DOHH2 (cell line): ENCODE measurements around the gene CPEB4.

ENCODE experiments used
- H3F3A ChIP-seq: fragments of 200-600 bp; sonication (generic), shearing (Covaris generic); 2 replicates; pipeline ENCODE4 v1.6.0; 2016; ENCODE audit warnings: antibody characterized with exemption, mild to moderate bottlenecking; ENCODE audit not compliant: control insufficient read depth, insufficient read depth
- H3K27ac ChIP-seq: fragments of 200-600 bp; sonication (generic); 2 replicates; pipeline ENCODE4 v1.5.1; 2014; ENCODE audit warnings: low read depth, mild to moderate bottlenecking, low read length, moderate library complexity
- H3K27me3 ChIP-seq: fragments of 200-600 bp; sonication (generic); 2 replicates; pipeline ENCODE4 v1.6.1; 2014; ENCODE audit warnings: mild to moderate bottlenecking, low read length, mixed read lengths; ENCODE audit not compliant: control insufficient read depth
- H3K36me3 ChIP-seq: fragments of 200-600 bp; sonication (generic); 2 replicates; pipeline ENCODE4 v1.6.1; 2014; ENCODE audit warnings: mild to moderate bottlenecking, low read length, moderate library complexity, mixed read lengths; ENCODE audit not compliant: control insufficient read depth
- H3K4me1 ChIP-seq: fragments of 200-600 bp; sonication (generic); 2 replicates; pipeline ENCODE4 v1.6.1; 2014; ENCODE audit warnings: mild to moderate bottlenecking, low read length, mixed read lengths; ENCODE audit not compliant: control insufficient read depth
- H3K4me2 ChIP-seq: fragments of 200-600 bp; sonication (generic); 2 replicates; pipeline ENCODE4 v1.6.0; 2014; ENCODE audit warnings: mild to moderate bottlenecking, low read length, moderate library complexity
- H3K4me3 ChIP-seq: fragments of 200-600 bp; sonication (generic); 2 replicates; pipeline ENCODE4 v1.5.1; 2014; ENCODE audit warnings: mild to moderate bottlenecking, low read length, mixed read lengths
- H3K79me2 ChIP-seq: fragments of 200-600 bp; sonication (generic); 2 replicates; pipeline ENCODE4 v1.6.1; 2014; ENCODE audit warnings: mild to moderate bottlenecking, low read length, mixed read lengths; ENCODE audit not compliant: control insufficient read depth
- H3K9me2 ChIP-seq: fragments of 200-600 bp; sonication (generic); replicated peaks from 2 replicates; pipeline ENCODE4 v1.6.1; 2014; ENCODE audit warnings: mild to moderate bottlenecking, low read length, mixed read lengths; ENCODE audit not compliant: control insufficient read depth
- H3K9me3 ChIP-seq: fragments of 200-600 bp; sonication (generic); 2 replicates; pipeline ENCODE4 v1.6.1; 2014; ENCODE audit warnings: antibody characterized with exemption, low read length, mixed read lengths; ENCODE audit not compliant: control insufficient read depth, insufficient read depth
- H4K20me1 ChIP-seq: fragments of 200-600 bp; sonication (generic); 2 replicates; pipeline ENCODE4 v1.6.0; 2014; ENCODE audit warnings: low read depth, mild to moderate bottlenecking, antibody characterized with exemption, low read length, moderate library complexity; ENCODE audit not compliant: control insufficient read depth, insufficient read depth
- CTCF ChIP-seq: fragments of 200-600 bp; sonication (generic); IDR thresholded peaks from one replicate; pipeline ENCODE4 v1.5.1; 2014; ENCODE audit warnings: antibody characterized with exemption, mild to moderate bottlenecking, low read depth, low read length; ENCODE audit not compliant: poor library complexity, severe bottlenecking
- EZH2phosphoT487 ChIP-seq: fragments of 200-600 bp; sonication (generic); IDR thresholded peaks from 2 replicates; pipeline ENCODE4 v1.6.1; 2017; ENCODE audit warnings: borderline replicate concordance, mild to moderate bottlenecking, antibody characterized with exemption, low read length, moderate library complexity, mixed read lengths

Gene CPEB4

GRCh38 chr5:173974688-173975239, 86.6 kb downstream of the CPEB4 start:
- TF ChIP-seq EZH2phosphoT487 (no peak), CTCF (no peak)
- no peaks in the 10 kb centered on the region for H3K36me3 ChIP-seq

GRCh38 chr5:173981185-173981761, 93.1 kb downstream of the CPEB4 start:
- H3F3A ChIP-seq: no peaks in the 10 kb centered on the region
- no peak overlapping the region for H3K4me2 ChIP-seq
- H3K4me1 ChIP-seq: no peaks in the 10 kb centered on the region
- H3K9me2 ChIP-seq: no peaks in the 10 kb centered on the region
- H4K20me1 ChIP-seq: no peaks in the 10 kb centered on the region
- H3K27ac ChIP-seq: no peak overlapping the region
- H3K79me2 ChIP-seq: no peaks in the 10 kb centered on the region
- H3K9me3 ChIP-seq: peaks cover 3% of the 10 kb centered on the region; the same call in 1 of the 2 replicates
- TF ChIP-seq EZH2phosphoT487 (no peak), CTCF (no peak)
- no peaks in the 10 kb centered on the region for H3K36me3 ChIP-seq
- no peak overlapping the region for H3K4me3 ChIP-seq
- peaks cover 23% of the 10 kb centered on the region for H3K27me3 ChIP-seq

More at GRCh38 chr5:173974688-173975239, 86.6 kb downstream of the CPEB4 start:
- Histone ChIP-seq H3K27me3 (peaks cover under 1% of the 10 kb centered on the region; the same call in 1 of the 2 replicates), H3K9me3 (no peaks in the 10 kb centered on the region), H3K27ac (no peak overlapping the region), H3F3A (no peaks in the 10 kb centered on the region), H3K4me2 (no peak overlapping the region), H3K9me2 (no peaks in the 10 kb centered on the region), H3K79me2 (no peaks in the 10 kb centered on the region), H3K4me3 (no peak overlapping the region), H3K4me1 (peaks cover 13% of the 10 kb centered on the region), H4K20me1 (no peaks in the 10 kb centered on the region)

- no peaks in the 10 kb centered on the region for H3K4me1 ChIP-seq
- TF ChIP-seq EZH2phosphoT487: no peak
- TF ChIP-seq CTCF: peak; percentile 40
- no peak overlapping the region for H3K4me3 ChIP-seq
- peaks cover 23% of the 10 kb centered on the region for H3K27me3 ChIP-seq
- H3K27ac ChIP-seq: no peak overlapping the region
- H3K9me2 ChIP-seq: no peaks in the 10 kb centered on the region
- H3K9me3 ChIP-seq: peaks cover 3% of the 10 kb centered on the region; the same call in 1 of the 2 replicates
- H3F3A ChIP-seq: no peaks in the 10 kb centered on the region
- no peak overlapping the region for H3K4me2 ChIP-seq
- no peaks in the 10 kb centered on the region for H4K20me1 ChIP-seq
- no peaks in the 10 kb centered on the region for H3K79me2 ChIP-seq
- no peaks in the 10 kb centered on the region for H3K36me3 ChIP-seq
Observed at GRCh38 chr5:173984218-173984617, 96.1 kb downstream of the CPEB4 start.
